GM20000 (cell line): ENCODE measurements around the gene F8.
"Not testable (repeated sequence)": the region's sequence is repeated elsewhere in the genome, so short reads cannot be mapped to it uniquely, and the experiment has no call there.

Experiments
- DNase-seq: peaks from one replicate; pipeline ENCODE4 v3.0.0; 2012; ENCODE audit warnings: low spot score
- CTCF ChIP-seq: IDR thresholded peaks from 2 replicates; pipeline ENCODE4 v1.5.1; 2012; ENCODE audit warnings: mild to moderate bottlenecking, control low read depth; ENCODE audit errors: extremely low read depth, missing control alignments

F8 gene

GRCh38 chrX:154829926-154830442 is 192.5 kb downstream of the F8 start:
- TF ChIP-seq CTCF: no peak
- no peak for DNase-seq

GRCh38 chrX:154829134-154829533 is 193.4 kb downstream of the F8 start:
- no peak for TF ChIP-seq CTCF
- DNase-seq: no peak

GRCh38 chrX:154828016-154828408 is 194.5 kb downstream of the F8 start:
- no peak for DNase-seq
- TF ChIP-seq CTCF: no peak

GRCh38 chrX:154827194-154828015 is 195.1 kb downstream of the F8 start:
- TF ChIP-seq CTCF: no peak

GRCh38 chrX:154825586-154825985 is 196.9 kb downstream of the F8 start:
- not testable (repeated sequence) for DNase-seq

More at GRCh38 chrX:154827194-154828015, 195.1 kb downstream of the F8 start:
- DNase-seq: peak; percentile 42

GRCh38 chrX:154824638-154825037 is 197.9 kb downstream of the F8 start:
- DNase-seq: no peak
- no peak for TF ChIP-seq CTCF

- no peak for TF ChIP-seq CTCF
- DNase-seq: no peak
Observed at GRCh38 chrX:154822029-154822428, 200.5 kb downstream of the F8 start.

- TF ChIP-seq CTCF: no peak
- no peak for DNase-seq
Observed at GRCh38 chrX:154821523-154821922, 201.0 kb downstream of the F8 start.
